ENCODE data around the gene FAM174B.

Gene FAM174B

GRCh38 chr15:92664178-92664900 lies 8.8 kb upstream of the FAM174B start:
- no peak for DNase-seq (ENCODE audit: low read depth)

GRCh38 chr15:92663250-92663951 lies 7.8 kb upstream of the FAM174B start:
- no peak for DNase-seq (ENCODE audit: low read depth)

- DNase-seq (ENCODE audit: low read depth): no peak
Measured at GRCh38 chr15:92662762-92663161, 7.2 kb upstream of the FAM174B start.

GRCh38 chr15:92661956-92662355 lies 6.4 kb upstream of the FAM174B start:
- no peak for DNase-seq (ENCODE audit: low read depth)

GRCh38 chr15:92661069-92661468 lies 5.5 kb upstream of the FAM174B start:
- DNase-seq (ENCODE audit: low read depth): no peak

- no peak for DNase-seq (ENCODE audit: low read depth)
Measured at GRCh38 chr15:92657486-92657885, 1.9 kb upstream of the FAM174B start.

- DNase-seq (ENCODE audit: low read depth): no peak
Measured at GRCh38 chr15:92656089-92656488, 514 bp upstream of the FAM174B start.

GRCh38 chr15:92654662-92655061 lies 913 bp downstream of the FAM174B start:
- DNase-seq (ENCODE audit: low read depth): no peak

GRCh38 chr15:92653836-92654539 lies 1.6 kb downstream of the FAM174B start:
- no peak for DNase-seq (ENCODE audit: low read depth)

GRCh38 chr15:92653366-92653765 lies 2.2 kb downstream of the FAM174B start:
- DNase-seq (ENCODE audit: low read depth): no peak

- no peak for DNase-seq (ENCODE audit: low read depth)
Measured at GRCh38 chr15:92652576-92652966, 3.0 kb downstream of the FAM174B start.

- no peak for DNase-seq (ENCODE audit: low read depth)
Measured at GRCh38 chr15:92651877-92652575, 3.5 kb downstream of the FAM174B start.

- DNase-seq (ENCODE audit: low read depth): no peak
Measured at GRCh38 chr15:92650966-92651365, 4.6 kb downstream of the FAM174B start.

GRCh38 chr15:92650256-92650655 lies 5.3 kb downstream of the FAM174B start:
- no peak for DNase-seq (ENCODE audit: low read depth)

GRCh38 chr15:92648190-92648875 lies 7.2 kb downstream of the FAM174B start:
- no peak for DNase-seq (ENCODE audit: low read depth)

- DNase-seq (ENCODE audit: low read depth): no peak
Measured at GRCh38 chr15:92647467-92648163, 8.0 kb downstream of the FAM174B start.

GRCh38 chr15:92646216-92646615 lies 9.4 kb downstream of the FAM174B start:
- no peak for DNase-seq (ENCODE audit: low read depth)

GRCh38 chr15:92645731-92646130 lies 9.8 kb downstream of the FAM174B start:
- no peak for DNase-seq (ENCODE audit: low read depth)

GRCh38 chr15:92645051-92645631 lies 10.4 kb downstream of the FAM174B start:
- DNase-seq (ENCODE audit: low read depth): no peak

- DNase-seq (ENCODE audit: low read depth): no peak
Measured at GRCh38 chr15:92643849-92644815, 11.4 kb downstream of the FAM174B start.

Measured in activated T-cell treated with anti-CD3 and anti-CD28 coated beads for 1 hour (primary cell).